Superior temporal gyrus (tissue), 1 donor: ENCODE results near the gene SLC9A5.

Experiments used
- DNase-seq: peaks from one replicate; pipeline ENCODE4 v3.0.0-alpha.2; 2016; ENCODE audit errors: extremely low spot score

The SLC9A5 gene, protein sequence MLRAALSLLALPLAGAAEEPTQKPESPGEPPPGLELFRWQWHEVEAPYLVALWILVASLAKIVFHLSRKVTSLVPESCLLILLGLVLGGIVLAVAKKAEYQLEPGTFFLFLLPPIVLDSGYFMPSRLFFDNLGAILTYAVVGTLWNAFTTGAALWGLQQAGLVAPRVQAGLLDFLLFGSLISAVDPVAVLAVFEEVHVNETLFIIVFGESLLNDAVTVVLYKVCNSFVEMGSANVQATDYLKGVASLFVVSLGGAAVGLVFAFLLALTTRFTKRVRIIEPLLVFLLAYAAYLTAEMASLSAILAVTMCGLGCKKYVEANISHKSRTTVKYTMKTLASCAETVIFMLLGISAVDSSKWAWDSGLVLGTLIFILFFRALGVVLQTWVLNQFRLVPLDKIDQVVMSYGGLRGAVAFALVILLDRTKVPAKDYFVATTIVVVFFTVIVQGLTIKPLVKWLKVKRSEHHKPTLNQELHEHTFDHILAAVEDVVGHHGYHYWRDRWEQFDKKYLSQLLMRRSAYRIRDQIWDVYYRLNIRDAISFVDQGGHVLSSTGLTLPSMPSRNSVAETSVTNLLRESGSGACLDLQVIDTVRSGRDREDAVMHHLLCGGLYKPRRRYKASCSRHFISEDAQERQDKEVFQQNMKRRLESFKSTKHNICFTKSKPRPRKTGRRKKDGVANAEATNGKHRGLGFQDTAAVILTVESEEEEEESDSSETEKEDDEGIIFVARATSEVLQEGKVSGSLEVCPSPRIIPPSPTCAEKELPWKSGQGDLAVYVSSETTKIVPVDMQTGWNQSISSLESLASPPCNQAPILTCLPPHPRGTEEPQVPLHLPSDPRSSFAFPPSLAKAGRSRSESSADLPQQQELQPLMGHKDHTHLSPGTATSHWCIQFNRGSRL

DNA sequence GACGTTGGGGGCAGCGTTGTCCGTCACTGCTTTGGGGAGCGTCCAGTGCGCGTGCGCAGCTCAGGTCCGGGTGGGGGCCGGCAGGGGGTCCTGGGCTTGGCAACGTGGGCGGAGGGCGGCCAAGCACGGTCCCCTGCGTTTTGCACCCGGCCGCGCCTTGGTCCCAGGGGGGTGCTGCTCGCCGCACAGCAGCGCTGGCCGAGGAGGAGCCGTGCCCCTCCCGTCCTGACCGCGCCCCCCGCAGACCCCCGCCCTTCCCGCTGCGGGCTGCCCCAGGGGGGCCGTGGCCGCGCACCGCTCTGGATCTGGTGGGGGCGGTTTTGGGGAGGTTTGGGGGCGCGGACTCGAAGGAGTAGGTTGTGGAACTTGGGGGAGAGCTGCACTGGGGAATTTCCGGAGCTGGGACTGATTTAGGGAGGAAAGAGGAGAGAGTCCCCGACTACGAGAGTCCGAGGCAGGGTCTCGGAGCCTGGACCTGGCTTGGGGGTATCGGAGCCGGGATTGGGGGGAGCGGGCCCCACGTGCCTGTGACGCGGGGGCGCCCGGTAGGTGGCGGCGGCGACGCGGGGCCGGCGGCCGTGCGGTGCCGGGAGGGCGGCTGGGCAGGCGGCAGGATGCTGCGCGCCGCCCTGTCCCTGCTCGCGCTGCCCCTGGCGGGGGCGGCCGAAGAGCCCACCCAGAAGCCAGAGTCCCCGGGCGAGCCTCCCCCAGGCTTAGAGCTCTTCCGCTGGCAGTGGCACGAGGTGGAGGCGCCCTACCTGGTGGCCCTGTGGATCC, at the start of gene SLC9A5:
TSS of gene SLC9A5 (plus strand) at position 579 of the 777 bp plus-strand sequence. CDS start at position 615, 36 bp downstream.
- no peak for DNase-seq

DNA sequence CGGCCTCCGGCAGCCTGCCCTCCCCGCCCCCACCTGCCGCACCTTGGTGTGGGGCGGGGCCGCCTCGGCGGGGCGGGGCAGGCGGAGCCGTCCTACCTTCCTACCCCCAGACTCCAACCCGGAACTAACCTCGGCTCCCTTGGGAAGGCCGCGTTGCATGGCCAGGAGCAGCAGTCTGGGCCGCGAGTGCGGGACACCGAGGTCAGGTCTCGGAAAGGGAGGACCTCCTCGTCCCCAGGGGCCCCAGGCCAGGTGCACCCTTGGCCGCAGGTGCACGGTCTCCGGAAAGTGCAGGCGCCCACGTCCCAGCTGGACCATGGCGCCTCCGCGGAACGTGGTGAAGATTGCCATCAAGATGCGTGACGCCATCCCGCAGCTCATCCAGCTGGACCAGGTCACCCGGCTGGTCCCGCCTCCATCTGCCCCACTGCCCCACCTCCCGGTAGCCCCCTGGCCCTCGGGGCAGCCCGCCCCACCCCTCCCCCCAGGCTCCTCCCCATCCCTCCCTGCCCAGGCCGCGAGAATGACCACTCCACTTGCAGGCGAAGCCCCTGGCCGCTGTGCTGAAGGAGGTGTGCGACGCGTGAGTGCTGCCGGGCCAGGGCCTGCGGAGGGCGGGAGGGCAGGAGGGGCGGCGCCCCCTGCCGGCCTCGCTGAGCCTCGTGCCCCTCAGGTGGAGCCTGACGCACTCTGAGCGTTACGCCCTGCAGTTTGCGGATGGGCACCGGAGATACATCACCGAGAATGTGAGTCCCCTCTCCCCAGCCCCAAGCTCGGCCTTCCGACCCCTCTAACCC, 49.6 kb upstream of the SLC9A5 start, which contains the start of gene ELMO3:
TSS of gene ELMO3 (plus strand) at position 121 of the 797 bp plus-strand sequence. CDS start at position 317, 196 bp downstream.
- DNase-seq: no peak

DNA sequence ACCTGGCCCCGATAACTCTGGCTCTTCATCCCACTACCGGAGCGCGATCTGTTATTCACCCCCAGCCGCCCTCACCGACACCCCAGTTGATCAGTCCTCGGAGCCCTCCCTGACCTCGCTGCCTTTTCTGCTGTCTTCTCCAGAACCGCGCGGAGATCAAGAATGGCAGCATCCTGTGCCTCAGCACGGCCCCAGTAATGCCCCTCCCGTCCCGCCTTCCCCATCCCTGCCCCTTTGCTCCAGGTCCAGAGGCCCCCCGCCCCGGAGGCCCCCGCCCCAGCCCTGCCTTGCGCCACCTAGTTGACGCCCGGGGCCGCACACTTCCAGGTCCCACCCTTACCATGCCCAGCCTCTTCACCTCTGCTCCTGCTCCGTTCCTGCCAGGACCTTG, 49.0 kb upstream of the SLC9A5 start:
- no peak for DNase-seq

DNA sequence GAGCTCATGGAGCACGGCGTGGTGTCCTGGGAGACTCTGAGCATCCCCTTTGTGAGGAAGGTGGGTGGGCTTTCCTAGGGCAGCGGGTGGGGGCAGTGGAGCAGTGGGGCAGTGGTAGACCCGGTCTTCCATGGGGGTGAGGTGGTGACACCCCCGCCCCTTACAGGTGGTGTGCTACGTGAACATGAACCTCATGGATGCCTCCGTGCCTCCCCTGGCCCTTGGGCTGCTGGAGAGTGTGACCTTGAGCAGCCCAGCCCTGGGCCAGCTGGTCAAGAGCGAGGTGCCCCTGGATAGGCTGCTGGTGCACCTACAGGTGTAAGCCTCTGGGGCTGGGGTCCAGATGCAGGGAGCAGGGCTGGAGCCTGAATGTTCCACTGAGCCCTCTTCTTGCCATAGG, 48.3 kb upstream of the SLC9A5 start:
- DNase-seq: no peak

DNA sequence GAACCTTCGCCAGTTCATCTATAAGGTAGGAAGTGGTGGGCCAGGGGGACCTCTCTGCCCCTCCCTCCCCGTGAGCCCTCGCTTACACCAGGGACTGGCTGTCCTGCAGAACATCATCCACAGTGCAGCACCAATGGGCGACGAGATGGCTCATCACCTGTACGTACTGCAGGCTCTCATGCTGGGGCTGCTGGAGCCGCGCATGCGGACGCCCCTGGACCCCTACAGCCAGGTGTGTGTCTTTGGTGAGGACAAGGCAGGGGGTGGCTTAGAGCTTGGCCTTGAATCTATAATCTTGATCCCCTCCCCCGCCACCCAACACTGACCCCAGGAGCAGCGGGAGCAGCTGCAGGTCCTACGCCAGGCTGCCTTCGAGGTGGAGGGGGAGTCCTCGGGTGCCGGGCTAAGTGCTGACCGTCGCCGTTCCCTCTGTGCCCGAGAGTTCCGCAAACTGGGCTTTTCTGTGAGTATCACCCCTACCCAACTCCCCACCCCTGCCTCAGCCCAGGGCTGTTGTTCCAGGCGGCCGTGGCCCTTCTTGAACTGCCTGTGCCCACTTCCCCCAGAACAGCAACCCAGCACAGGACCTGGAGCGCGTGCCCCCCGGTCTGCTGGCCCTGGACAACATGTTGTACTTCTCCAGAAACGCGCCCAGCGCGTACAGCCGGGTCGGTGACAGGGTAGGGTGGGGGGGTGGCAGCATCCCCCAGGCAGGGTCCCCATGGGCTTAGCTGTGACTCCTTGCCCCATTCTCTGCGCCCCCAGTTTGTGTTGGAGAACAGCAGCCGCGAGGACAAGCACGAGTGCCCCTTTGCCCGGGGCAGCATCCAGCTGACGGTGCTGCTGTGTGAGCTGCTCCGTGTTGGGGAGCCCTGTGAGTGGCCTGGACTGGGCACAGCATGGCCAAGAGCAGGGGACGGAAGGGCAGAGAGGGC, 47.1 kb upstream of the SLC9A5 start:
- DNase-seq: no peak

DNA sequence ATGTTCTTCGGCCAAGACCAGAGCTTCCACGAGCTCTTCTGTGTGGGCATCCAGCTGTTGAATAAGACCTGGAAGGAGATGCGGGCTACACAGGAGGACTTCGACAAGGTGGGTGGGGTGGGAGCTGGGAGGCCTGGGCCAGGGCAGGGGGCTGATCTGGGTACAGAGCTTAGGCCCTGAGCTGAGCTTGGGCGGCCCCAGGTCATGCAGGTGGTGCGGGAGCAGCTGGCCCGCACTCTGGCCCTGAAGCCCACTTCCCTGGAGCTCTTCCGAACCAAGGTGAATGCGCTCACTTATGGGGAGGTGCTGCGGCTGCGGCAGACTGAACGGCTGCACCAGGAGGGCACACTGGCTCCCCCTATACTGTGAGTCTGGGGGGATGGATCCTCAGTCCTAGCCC, 46.4 kb upstream of the SLC9A5 start:
- DNase-seq: no peak

DNA sequence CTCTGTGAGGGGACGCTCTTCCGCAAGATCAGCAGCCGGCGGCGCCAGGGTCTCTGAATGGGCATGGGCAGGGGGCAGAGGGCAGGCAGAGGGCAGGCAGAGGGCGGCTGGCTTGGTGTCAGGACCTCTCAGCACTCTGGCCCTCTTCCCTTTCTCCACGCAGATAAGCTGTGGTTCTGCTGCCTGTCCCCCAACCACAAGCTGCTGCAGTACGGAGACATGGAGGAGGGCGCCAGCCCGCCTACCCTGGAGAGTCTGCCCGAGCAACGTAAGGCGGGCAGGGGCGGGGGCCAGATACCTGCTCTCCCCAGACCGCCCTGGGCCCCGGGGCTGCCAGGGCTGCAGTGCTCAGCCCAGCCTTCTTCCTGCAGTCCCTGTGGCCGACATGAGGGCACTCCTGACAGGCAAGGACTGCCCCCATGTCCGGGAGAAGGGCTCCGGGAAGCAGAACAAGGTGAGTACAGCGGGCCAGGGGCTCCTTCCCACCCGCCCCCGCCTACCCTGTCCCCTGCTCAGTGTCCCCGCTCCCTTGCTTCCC, 45.8 kb upstream of the SLC9A5 start:
- DNase-seq: no peak

DNA sequence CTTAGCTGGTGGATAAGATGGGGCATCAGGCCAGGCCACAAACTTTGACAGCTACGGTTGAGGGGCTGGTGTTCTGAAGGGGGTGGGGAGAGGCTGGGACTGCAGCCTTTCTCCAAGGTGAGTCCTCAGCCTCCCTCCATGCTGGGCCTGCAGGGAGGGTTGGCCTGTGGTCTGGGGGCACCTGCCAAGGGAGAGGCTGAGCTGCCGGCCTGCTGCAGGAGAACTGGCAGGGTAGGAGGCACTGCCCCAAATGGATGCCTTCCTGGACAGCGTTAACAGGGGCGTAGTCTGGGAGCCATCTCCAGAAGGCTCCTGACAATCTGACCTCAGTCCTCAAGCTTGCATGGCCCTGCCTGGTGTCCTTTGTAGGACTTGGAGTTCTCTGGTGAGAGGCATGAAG, 44.7 kb upstream of the SLC9A5 start:
- no peak for DNase-seq

DNA sequence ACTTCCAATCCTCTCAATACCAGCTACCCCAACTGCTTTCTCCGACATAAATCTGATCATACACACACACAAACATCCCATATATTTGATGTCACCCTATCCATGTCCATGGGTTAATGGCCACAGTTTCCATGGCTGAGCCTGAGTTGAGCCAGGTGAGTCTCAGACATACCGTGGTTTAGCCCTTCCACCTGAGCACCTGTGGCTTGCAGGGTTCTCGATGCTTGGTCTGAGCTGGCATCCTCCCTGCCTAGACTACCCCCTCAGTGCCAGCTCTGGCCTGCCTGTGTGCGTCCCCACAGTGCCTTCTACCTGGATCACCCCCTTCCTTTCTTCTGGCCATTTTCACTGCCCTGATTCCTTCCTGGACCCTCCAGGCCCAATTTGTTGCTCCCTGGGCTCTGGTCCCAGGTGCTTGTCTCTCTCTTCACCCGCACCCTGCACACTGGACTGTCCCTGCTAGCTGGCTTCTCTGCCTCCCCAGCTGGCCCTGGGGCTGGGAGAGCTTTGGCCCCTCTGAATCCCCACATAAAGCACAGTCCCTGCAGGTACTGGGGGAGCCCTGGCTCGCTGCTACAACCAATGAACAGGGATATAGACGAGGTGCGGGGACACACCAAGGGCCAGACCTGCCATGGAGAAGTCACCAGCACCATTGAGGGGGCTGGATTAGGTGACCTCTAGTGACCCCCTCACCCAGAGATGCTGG, 42.5 kb upstream of the SLC9A5 start:
- no peak for DNase-seq

DNA sequence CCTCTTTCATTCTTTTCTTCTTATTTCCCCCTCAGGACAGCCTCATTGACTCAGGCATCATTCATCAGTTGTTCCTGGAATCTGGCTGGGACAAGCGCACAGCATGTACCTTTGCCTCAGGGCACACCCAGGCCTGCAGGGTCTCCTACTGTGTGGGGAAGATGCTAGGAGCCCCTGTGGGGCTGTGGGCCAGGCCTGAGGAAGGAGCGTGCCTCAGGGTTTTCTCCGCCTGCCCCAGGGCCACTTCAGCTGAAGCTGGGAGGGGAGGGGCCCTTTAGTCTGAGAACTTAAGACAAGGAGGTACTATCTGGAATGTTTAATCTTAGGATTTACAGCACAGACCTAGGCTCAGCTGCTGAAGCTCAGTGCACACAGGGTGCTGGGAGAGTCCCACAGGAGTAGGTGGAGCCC, 41.9 kb upstream of the SLC9A5 start:
- no peak for DNase-seq

DNA sequence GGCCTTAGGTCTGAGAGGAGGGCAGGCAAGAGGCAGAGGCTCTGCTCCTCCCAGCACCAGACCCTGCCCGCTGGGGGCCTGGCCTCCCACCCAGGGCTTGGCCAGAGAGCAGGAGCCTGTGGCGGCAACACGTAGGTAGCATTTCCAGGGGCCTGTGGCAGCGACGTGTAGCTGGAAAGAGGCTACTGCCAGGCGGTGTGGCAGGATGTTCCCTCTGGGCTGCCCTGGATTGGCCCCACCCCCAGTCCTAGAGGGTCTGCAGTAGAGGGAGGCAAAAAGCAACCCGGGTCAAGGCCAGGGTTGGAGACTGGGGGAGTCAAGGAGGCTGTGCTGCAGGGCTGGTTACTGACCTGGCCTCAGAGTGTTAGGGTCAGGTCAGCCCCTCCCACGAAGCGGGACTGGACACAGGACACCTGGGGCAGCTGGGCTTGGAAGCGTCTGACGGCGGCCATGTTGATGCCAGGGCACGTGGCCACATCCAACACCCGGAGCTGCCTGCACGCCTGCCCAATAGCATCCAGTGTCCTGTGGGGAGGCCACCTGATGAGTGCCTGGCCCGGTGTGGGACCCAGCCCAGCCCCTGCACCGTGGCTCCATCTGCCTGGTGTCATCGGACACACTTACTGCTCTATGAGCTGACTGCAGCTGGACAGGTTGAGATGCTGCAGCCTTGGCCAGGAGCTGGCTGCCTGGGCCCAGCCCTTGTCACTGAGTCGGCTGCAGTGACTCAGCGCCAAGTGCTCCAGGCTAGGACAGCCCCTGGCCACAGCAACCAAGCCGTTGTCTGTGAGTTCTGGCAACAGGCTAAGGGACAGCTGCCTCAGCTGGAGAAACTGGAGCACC, 41.3 kb upstream of the SLC9A5 start:
- no peak for DNase-seq

DNA sequence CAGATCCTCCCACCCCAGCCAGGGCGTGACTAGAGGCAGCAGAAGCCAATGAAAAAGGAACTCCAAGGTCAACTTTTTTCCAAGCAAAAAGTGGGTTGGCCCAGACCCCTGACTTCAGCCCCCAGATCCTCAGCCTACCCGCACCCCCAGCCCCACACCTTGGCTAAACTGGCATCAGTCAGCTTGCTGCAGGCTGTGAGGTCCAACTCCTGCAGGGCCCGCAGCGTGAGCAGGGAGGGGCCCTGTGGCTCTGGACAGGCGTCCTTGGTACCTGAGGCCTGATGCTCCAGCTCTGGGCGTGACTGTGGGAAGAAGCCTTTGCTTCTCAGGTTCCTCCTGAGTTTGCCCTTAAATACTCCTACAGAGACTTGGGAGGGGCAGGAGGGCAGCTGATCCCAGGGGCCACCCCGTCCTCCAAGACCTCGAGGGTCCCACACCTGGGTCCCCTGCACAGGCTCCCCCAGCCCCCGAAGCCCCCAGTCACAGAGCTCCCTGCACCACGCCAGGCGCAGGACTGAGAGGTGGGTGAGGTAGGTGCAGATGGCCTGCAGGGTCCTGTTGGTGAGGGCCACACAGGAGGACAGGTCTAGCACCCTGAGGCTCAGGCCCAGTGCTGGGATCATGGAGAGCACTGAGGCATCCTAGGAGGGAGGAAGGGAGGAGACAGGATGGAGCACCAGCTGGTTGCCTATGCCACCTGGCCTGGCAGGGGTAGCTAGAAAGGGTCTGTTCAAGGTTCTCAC, 40.5 kb upstream of the SLC9A5 start:
- no peak for DNase-seq

DNA sequence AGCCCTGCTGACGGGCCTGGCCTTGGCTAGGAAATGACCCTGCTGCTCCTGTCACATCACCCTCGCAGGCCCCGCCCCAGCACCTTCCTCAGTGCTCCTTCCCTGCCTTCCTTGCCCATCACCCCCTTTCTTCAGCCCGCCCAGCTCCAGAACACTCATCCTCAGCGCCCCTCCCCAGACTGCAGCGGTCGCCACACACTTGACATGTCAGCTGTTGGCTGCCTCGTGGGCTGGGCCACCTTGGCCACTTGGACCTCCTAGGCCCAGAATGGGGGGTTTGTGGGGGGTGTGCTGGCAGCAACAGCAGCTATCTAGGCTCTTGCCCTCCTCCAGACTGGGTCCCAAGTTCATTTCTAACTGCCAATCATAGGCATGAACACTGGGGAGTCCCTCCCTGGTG, 39.2 kb upstream of the SLC9A5 start:
- DNase-seq: no peak

DNA sequence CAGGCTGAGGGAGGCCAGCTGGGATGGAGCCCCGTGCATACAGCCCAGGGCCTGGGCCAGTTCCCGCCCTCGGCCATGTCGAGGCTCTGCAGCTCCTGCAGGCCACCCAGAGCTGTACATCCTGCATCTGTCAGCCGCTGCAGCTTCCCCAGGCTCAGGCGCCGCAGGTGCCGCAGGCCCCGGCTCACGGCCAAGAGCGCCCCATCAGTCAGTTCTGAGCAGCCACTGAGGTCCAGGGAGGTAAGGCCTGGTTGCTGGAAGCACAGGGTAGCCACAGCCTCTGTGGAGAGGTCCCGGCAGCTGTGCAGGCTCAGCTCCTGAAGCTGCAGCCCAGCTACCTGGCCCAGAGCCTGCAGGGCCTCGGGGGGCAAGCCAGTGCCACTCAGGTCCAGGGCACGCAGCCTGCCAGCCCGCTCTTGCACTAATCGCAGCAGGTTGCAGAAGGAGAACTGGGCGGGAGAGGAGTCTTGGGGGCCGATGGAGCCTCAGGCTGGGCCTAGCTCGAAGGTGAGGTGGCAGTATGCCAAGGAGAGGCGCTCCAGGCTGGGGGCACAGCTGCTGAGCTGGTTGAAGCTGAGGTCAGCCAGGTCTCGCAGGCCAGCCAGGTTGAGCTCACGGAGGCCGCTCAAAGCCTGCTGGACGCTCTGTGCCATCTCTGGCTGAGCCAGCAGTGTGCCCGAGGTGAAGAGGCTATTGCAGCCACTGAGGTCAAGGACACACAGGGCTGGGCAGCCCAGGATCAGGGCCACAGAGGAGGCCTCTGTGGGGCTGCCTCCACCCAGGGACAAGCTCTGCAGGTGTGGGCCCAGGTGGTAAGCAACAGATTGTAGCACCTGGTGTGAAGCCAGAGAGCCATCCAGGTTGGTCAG, 38.5 kb upstream of the SLC9A5 start:
- DNase-seq: no peak

DNA sequence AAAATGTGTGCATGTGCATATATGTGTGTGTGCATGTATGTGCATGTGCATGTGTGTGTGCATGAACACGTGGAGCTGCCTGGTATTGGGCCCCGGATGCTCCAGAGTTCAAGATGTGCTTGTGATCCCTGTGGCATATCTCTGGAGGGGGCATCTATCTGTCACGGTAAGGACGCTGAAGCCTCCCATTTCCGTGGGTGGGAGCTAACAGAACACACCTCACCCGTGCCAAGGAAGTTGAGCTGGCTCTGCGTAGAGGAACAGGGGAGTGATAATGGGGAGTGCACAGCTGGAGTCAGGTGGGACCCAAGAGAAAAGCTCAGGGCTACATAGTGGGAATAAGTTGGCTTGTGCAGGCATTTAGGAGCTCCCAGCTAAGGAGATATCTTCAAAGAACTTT, 37.1 kb upstream of the SLC9A5 start:
- no peak for DNase-seq

DNA sequence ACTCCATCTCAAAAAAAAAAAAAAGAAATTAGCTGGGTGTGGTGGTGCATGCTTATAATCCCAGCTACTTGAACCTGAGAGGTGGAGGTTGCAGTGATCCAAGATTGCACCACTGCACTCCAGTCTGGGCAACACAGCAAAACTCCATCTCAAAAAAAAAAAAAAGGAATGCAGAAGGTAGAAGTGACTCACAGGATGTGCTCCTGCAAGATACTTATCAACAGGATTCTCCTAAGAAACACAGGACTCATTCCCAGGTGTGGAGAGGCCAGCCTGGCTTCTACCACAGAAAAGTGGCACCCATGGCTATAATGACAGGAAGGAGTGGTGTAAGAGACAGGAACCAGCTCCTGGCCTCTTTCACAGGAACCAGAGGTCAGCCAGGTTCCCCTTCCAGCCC, 36.0 kb upstream of the SLC9A5 start:
- DNase-seq: no peak
